Stomach (tissue), 9 donors: Measurements from ENCODE around the gene KIR2DL4. TPM values are rescaled to one million over a fixed set of nuclear protein-coding genes. Genes with fewer than 3 reads are reported as not detected.
"Not testable (repeated sequence)": the region's sequence is repeated elsewhere in the genome, so short reads cannot be mapped to it uniquely, and the experiment has no call there.

Experiments
- DNase-seq, 2 donors: peaks; one replicate each; pipeline versions ENCODE4 v3.0.0 to v3.0.0-alpha.2; 2013 to 2019
- H3K27ac ChIP-seq, 5 donors: fragments of 200-600 bp in 4 of 5; sonication (generic) in 4 of 5; one replicate each; pipeline ENCODE4 v1.5.1; 2013 to 2019; ENCODE audit warnings: mild to moderate bottlenecking in 1 of 5, moderate library complexity in 1 of 5
- H3K27me3 ChIP-seq, 3 donors: fragments of 200-600 bp; sonication (generic); one replicate each; pipeline ENCODE4 v1.5.1; 2017 to 2019; ENCODE audit warnings: mixed run types in 1 of 3
- H3K36me3 ChIP-seq, 4 donors: fragments of 200-600 bp; sonication (generic); 1 replicate in 3 of 4; 2 replicates in 1 of 4; pipeline ENCODE4 v1.5.1; 2016 to 2019
- H3K4me1 ChIP-seq, 4 donors: fragments of 200-600 bp; sonication (generic); one replicate each; pipeline ENCODE4 v1.5.1; 2016 to 2019
- H3K4me3 ChIP-seq, 4 donors: fragments of 200-600 bp; sonication (generic) in 3 of 4; one replicate each; pipeline ENCODE4 v1.5.1; 2016 to 2019; ENCODE audit warnings: mild to moderate bottlenecking in 1 of 4
- H3K9me3 ChIP-seq, 4 donors: fragments of 200-600 bp; sonication (generic); one replicate each; pipeline ENCODE4 v1.5.1; 2016 to 2019
- EP300 ChIP-seq: sonication (generic); formaldehyde crosslinking; IDR thresholded peaks from one replicate; pipeline ENCODE4 v1.6.1; 2017; ENCODE audit warnings: antibody characterized with exemption
- POLR2A ChIP-seq, 4 donors: fragments of 450-650 bp; IDR thresholded peaks; one replicate each; pipeline ENCODE4 v1.6.1; 2016; ENCODE audit warnings: antibody characterized with exemption in 4 of 4, control low read depth in 2 of 4, mild to moderate bottlenecking in 1 of 4, moderate library complexity in 1 of 4
- POLR2AphosphoS5 ChIP-seq, 3 donors: sonication (generic); formaldehyde crosslinking; IDR thresholded peaks; one replicate each; pipeline ENCODE4 v1.6.1; 2016; ENCODE audit warnings: antibody characterized with exemption in 3 of 3
- WGBS, 5 donors: extraction: QIAGEN DNeasy Blood & Tissue Kit in 3 of 5; methylation state at CpG; one replicate each; pipeline versions ENCODE4 v1.1.5 to v1.1.7; 2013 to 2018; 5-methylcytosine and 5-hydroxymethylcytosine counted together
- intact Hi-C: fragments of 100-400 bp; cut with DNase I; formaldehyde crosslinking; loops from one replicate; pipeline ENCODE4 v1.15.1; 2023; ENCODE audit warnings: low total_unique reads
- polyA plus RNA-seq, 3 donors: library from polyadenylated mRNA; stranded (reverse); fragments of 200-250 nt; gene quantifications; one replicate each; pipeline ENCODE4 v1.2.3, GENCODE V29; 2013
- total RNA-seq, 5 donors: library from RNA; depleted of rRNA; stranded (reverse); fragments of >200 nt; gene quantifications; one replicate each; pipeline versions ENCODE4 v1.1.0 to v1.2.3, GENCODE V29; 2014 to 2016
- TF ChIP-seq, protein P1 (sequence below), 7 experiments: fragments of 450-650 bp in 4 of 7; fragments of 200-600 bp in 3 of 7; sonication (generic) in 3 of 7; IDR thresholded peaks; one replicate each; pipeline ENCODE4 v1.5.1; 2016 to 2019; ENCODE audit warnings: antibody characterized with exemption in 7 of 7, control low read depth in 2 of 7, mild to moderate bottlenecking in 1 of 7
- donor health status: healthy with polysubstance abuse.
- donor health status: Bipolar disorder and iron deficiency.
- donor health status: healthy.

The KIR2DL4 gene
- total and polyA plus RNA-seq, 8 donors, result 0.18 to 0.87 TPM; not detected in 6

DNA sequence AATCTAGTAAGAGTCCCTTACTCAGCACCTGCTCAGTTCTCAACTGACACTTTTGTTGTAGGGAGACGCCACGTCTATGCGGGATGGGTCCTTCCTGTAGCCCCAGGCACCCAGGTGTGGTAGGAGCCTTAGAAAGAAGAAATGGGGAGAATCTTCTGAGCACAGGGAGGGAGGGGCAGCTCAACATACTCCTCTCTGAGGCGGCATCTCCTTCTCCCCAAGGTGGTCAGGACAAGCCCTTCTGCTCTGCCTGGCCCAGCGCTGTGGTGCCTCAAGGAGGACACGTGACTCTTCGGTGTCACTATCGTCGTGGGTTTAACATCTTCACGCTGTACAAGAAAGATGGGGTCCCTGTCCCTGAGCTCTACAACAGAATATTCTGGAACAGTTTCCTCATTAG lies 1.2 kb downstream of the KIR2DL4 start:
- DNase-seq, result no peak
- Histone ChIP-seq H3K27me3 (peaks cover 0 to 19% (median 4%) of the 10 kb centered on the region in 3 donors), H3K4me3 (no peak overlapping the region), H3K36me3 (no peaks in the 10 kb centered on the region), H3K9me3 (peaks cover 0 to 5% (median 1%) of the 10 kb centered on the region in 4 donors), H3K4me1 (no peaks in the 10 kb centered on the region), H3K27ac (no peak overlapping the region)
- no peak for TF ChIP-seq POLR2AphosphoS5 (IDR thresholded peaks at IDR 0.05)
- no peak for TF ChIP-seq EP300
- TF ChIP-seq, protein P1, sequence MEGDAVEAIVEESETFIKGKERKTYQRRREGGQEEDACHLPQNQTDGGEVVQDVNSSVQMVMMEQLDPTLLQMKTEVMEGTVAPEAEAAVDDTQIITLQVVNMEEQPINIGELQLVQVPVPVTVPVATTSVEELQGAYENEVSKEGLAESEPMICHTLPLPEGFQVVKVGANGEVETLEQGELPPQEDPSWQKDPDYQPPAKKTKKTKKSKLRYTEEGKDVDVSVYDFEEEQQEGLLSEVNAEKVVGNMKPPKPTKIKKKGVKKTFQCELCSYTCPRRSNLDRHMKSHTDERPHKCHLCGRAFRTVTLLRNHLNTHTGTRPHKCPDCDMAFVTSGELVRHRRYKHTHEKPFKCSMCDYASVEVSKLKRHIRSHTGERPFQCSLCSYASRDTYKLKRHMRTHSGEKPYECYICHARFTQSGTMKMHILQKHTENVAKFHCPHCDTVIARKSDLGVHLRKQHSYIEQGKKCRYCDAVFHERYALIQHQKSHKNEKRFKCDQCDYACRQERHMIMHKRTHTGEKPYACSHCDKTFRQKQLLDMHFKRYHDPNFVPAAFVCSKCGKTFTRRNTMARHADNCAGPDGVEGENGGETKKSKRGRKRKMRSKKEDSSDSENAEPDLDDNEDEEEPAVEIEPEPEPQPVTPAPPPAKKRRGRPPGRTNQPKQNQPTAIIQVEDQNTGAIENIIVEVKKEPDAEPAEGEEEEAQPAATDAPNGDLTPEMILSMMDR (IDR thresholded peaks at IDR 0.05), result no peak
- TF ChIP-seq POLR2A (IDR thresholded peaks at IDR 0.05), result no peak
- 87 to 93% (median 91%) methylated on average over 10 of the region's 10 CpGs for WGBS, 5 donors
- intact Hi-C loops, result no loop called here

DNA sequence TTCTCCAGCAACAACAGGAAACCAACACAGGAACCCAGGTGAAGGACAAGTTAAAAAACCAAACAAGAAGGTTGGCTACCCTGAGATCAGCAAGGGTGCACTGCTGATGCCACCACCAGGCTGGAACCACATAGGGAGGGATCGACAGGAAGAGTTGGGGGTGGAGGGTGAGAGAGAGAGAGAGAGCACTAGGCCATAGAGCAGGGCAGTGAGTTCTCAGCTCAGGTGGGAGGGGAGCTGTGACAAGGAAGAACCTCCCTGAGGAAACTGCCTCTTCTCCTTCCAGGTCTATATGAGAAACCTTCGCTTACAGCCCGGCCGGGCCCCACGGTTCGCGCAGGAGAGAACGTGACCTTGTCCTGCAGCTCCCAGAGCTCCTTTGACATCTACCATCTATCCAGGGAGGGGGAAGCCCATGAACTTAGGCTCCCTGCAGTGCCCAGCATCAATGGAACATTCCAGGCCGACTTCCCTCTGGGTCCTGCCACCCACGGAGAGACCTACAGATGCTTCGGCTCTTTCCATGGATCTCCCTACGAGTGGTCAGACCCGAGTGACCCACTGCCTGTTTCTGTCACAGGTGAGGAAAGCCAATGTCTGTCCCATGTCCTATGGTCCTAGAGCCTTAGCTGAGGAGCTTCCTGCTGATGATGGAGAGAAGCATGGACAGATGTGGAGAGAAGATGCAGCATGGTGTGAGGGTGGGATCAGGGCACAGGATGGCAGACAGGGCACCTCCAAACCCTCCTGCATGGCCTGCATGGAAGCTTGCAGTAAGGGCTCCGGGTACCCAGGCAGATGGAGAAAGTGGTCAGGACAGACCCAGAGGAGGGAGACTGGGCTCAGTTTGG lies 2.5 kb downstream of the KIR2DL4 start:
- intact Hi-C loops, result no loop called here
- H3K9me3 ChIP-seq, result peaks cover 0 to 6% (median 2%) of the 10 kb centered on the region in 4 donors

DNA sequence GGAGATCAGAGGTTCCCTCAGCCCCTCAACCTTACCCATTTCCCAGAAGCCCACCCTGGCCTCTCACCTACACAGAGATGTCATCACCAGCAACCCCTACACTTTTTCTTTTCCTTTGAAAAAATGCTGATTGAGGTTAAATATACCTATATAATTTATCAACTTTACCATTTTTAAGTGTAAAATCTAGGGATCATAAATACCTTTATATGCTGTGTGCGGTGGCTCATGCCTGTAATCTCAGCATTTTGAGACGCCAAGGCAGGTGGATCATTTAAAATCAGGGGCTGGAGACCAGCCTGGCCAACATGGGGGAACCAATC lies 3.1 kb downstream of the KIR2DL4 start:
- Histone ChIP-seq H3K27me3 (peaks cover 0 to 19% (median 4%) of the 10 kb centered on the region in 3 donors), H3K9me3 (peaks cover 0 to 8% (median 3%) of the 10 kb centered on the region in 4 donors), H3K4me3 (no peak overlapping the region), H3K27ac (no peak overlapping the region), H3K4me1 (no peaks in the 10 kb centered on the region), H3K36me3 (no peaks in the 10 kb centered on the region)
- WGBS, 5 donors, result 59 to 77% (median 66%) methylated on average over 2 of the region's 2 CpGs
- intact Hi-C loops, result no loop called here
- TF ChIP-seq POLR2AphosphoS5 (IDR thresholded peaks at IDR 0.05), result no peak
- TF ChIP-seq, protein P1 (IDR thresholded peaks at IDR 0.05), result no peak
- no peak for TF ChIP-seq EP300
- no peak for TF ChIP-seq POLR2A (IDR thresholded peaks at IDR 0.05)
- no peak for DNase-seq

More for the DNA sequence above, 2.5 kb downstream of the KIR2DL4 start:
- Histone ChIP-seq H3K4me1 (no peaks in the 10 kb centered on the region), H3K4me3 (no peak overlapping the region), H3K27me3 (peaks cover 0 to 19% (median 4%) of the 10 kb centered on the region in 3 donors), H3K27ac (no peak overlapping the region), H3K36me3 (no peaks in the 10 kb centered on the region)
- DNase-seq, result no peak
- TF ChIP-seq EP300 (no peak), POLR2A (IDR thresholded peaks at IDR 0.05) (no peak), POLR2AphosphoS5 (IDR thresholded peaks at IDR 0.05) (no peak)
- TF ChIP-seq, protein P1 (IDR thresholded peaks at IDR 0.05), result no peak
- WGBS, 5 donors, result 76 to 88% (median 82%) methylated on average over 8 to 14 of the region's 14 CpGs

DNA sequence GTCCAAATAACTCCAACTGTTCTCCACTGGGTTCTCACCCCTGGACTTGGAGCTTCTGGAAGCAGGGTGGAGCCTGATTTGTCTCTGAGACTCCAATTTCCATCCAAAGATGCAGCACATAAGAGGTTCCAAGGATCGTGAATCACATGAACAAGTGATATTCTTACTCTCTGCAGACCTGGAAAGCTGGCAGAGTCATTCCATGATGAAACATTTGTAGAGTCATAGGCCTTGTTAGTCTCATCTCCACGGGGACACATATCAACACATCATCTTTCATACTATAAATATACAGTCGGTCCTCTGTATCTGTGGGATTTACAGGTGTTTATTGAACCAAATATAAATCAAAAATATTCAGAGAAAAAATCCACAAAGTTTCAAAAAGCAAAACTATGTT lies 11.2 kb downstream of the KIR2DL4 start:
- H3K27ac ChIP-seq, intact Hi-C loops, H3K4me3 ChIP-seq, DNase-seq, H3K36me3 ChIP-seq, H3K4me1 ChIP-seq, H3K27me3 ChIP-seq: not testable (repeated sequence)
- 62 to 69% (median 65%) methylated on average over 3 of the region's 3 CpGs for WGBS, 5 donors
- H3K9me3 ChIP-seq, result peaks cover 0 to 17% (median 11%) of the 10 kb centered on the region in 4 donors

DNA sequence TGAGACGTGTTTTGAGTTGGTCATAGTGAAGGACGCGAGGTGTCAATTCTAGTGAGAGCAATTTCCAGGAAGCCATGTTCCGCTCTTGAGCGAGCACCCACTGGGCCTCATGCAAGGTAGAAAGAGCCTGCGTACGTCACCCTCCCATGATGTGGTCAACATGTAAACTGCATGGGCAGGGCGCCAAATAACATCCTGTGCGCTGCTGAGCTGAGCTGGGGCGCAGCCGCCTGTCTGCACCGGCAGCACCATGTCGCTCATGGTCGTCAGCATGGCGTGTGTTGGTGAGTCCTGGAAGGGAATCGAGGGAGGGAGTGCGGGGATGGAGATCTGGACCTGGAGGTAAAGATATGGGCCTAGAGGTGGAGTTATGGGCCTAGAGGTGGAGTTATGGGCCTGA lies 12.8 kb downstream of the KIR2DL4 start, which contains the start of gene KIR3DL1:
TSS of gene KIR3DL1 (plus strand) at position 218 of the 400 bp plus-strand sequence.
- H3K4me3 ChIP-seq, H3K36me3 ChIP-seq, H3K27ac ChIP-seq, H3K4me1 ChIP-seq, intact Hi-C loops, DNase-seq, H3K27me3 ChIP-seq: not testable (repeated sequence)
- 83 to 95% (median 88%) methylated on average over 12 to 17 of the region's 17 CpGs for whole genome bisulfite sequencing, 5 donors
- H3K9me3 ChIP-seq, result peaks cover 0 to 14% (median 11%) of the 10 kb centered on the region in 4 donors
